Gastrocnemius medialis (tissue), 4 donors: ENCODE data around the gene GALNT5.

Experiments
- CTCF ChIP-seq, 5 experiments: fragments of 450-650 bp in 3 of 5; fragments of 200-600 bp in 2 of 5; sonication (generic) in 2 of 5; IDR thresholded peaks in 4 of 5; conservative IDR thresholded peaks in 1 of 5; 1 replicate in 4 of 5; 2 replicates in 1 of 5; pipeline ENCODE4 v1.5.1; 2016 to 2019; ENCODE audit warnings: antibody characterized with exemption in 5 of 5, mild to moderate bottlenecking in 3 of 5, moderate library complexity in 3 of 5
- POLR2A ChIP-seq, 2 donors: fragments of 450-650 bp; IDR thresholded peaks; one replicate each; pipeline ENCODE4 v1.6.1; 2017; ENCODE audit warnings: antibody characterized with exemption in 2 of 2, mild to moderate bottlenecking in 2 of 2, moderate library complexity in 2 of 2

- no peak for TF ChIP-seq CTCF (IDR thresholded peaks at IDR 0.05 in 4 of 5, conservative IDR thresholded peaks at IDR 0.05 in 1 of 5)
- TF ChIP-seq POLR2A (IDR thresholded peaks at IDR 0.05): no peak
These were observed 3.8 kb downstream of the GALNT5 start for GRCh38 chr2:157261199-157261782.
